H9 (cell line): ENCODE measurements around the gene SYVN1. TPM values are rescaled to one million over a fixed set of nuclear protein-coding genes. Genes with fewer than 3 reads are reported as not detected.

Experiments
- DNase-seq: peaks from one replicate; pipeline ENCODE4 v3.0.0-alpha.2; 2017
- H2AFZ ChIP-seq: one replicate; pipeline ENCODE4 v1.6.1; 2013; ENCODE audit warnings: mild to moderate bottlenecking, low read length, control low read depth, moderate library complexity
- H2AK5ac ChIP-seq: 2 replicates; pipeline ENCODE4 v1.6.1; 2013; ENCODE audit warnings: low read length, control low read depth, mixed read lengths; ENCODE audit not compliant: insufficient read length
- H2BK120ac ChIP-seq: one replicate; pipeline ENCODE4 v1.6.1; 2013; ENCODE audit warnings: low read depth, mild to moderate bottlenecking, low read length, control low read depth, inconsistent platforms; ENCODE audit not compliant: poor library complexity, severe bottlenecking
- H2BK12ac ChIP-seq: 2 replicates; pipeline ENCODE4 v1.6.1; 2013; ENCODE audit warnings: low read length, control low read depth, mixed read lengths, low read depth; ENCODE audit not compliant: insufficient read length
- H2BK15ac ChIP-seq: 2 replicates; pipeline ENCODE4 v1.6.1; 2013; ENCODE audit warnings: low read depth, low read length, control low read depth
- H2BK20ac ChIP-seq: one replicate; pipeline ENCODE4 v1.6.1; 2013; ENCODE audit warnings: low read depth, mild to moderate bottlenecking, low read length, control low read depth, inconsistent platforms; ENCODE audit not compliant: poor library complexity, severe bottlenecking
- H2BK5ac ChIP-seq: 2 replicates; pipeline ENCODE4 v1.6.1; 2013; ENCODE audit warnings: low read length, control low read depth, mixed read lengths; ENCODE audit not compliant: insufficient read length
- H3K14ac ChIP-seq: 2 replicates; pipeline ENCODE4 v1.6.1; 2013; ENCODE audit warnings: low read length, control low read depth; ENCODE audit not compliant: insufficient read depth
- H3K18ac ChIP-seq: 2 replicates; pipeline ENCODE4 v1.6.1; 2013; ENCODE audit warnings: low read depth, mild to moderate bottlenecking, mixed read lengths, low read length, control low read depth; ENCODE audit not compliant: insufficient read length
- H3K23ac ChIP-seq: 2 replicates; pipeline ENCODE4 v1.6.1; 2013; ENCODE audit warnings: low read length, control low read depth, mixed read lengths, low read depth; ENCODE audit not compliant: insufficient read length
- H3K23me2 ChIP-seq: 2 replicates; pipeline ENCODE4 v1.6.1; 2013; ENCODE audit warnings: low read depth, mild to moderate bottlenecking, mixed read lengths, low read length, control low read depth; ENCODE audit not compliant: insufficient read length, poor library complexity, severe bottlenecking
- H3K27ac ChIP-seq: 2 replicates; pipeline ENCODE4 v1.5.1; 2013; ENCODE audit warnings: low read length, control low read depth, mixed read lengths, low read depth; ENCODE audit not compliant: insufficient read length
- H3K27me3 ChIP-seq: 2 replicates; pipeline ENCODE4 v1.6.1; 2013; ENCODE audit warnings: low read length, control low read depth, inconsistent platforms; ENCODE audit not compliant: insufficient read depth
- H3K4ac ChIP-seq: 2 replicates; pipeline ENCODE4 v1.6.1; 2013; ENCODE audit warnings: low read depth, mild to moderate bottlenecking, control low read depth, inconsistent platforms, low read length, moderate library complexity
- H3K4me1 ChIP-seq: 2 replicates; pipeline ENCODE4 v1.6.1; 2013; ENCODE audit warnings: low read length, control low read depth, inconsistent platforms; ENCODE audit not compliant: insufficient read depth
- H3K4me2 ChIP-seq: 2 replicates; pipeline ENCODE4 v1.6.1; 2013; ENCODE audit warnings: low read length, control low read depth, mixed read lengths; ENCODE audit not compliant: insufficient read length, insufficient read depth
- H3K56ac ChIP-seq: 2 replicates; pipeline ENCODE4 v1.6.1; 2013; ENCODE audit warnings: low read depth, mild to moderate bottlenecking, mixed read lengths, low read length, control low read depth; ENCODE audit not compliant: insufficient read length
- H3K79me1 ChIP-seq: 2 replicates; pipeline ENCODE4 v1.6.1; 2013; ENCODE audit warnings: low read depth, mild to moderate bottlenecking, moderate library complexity, low read length, control low read depth, inconsistent platforms; ENCODE audit not compliant: insufficient read depth, poor library complexity, severe bottlenecking
- H3K79me2 ChIP-seq: 2 replicates; pipeline ENCODE4 v1.6.1; 2013; ENCODE audit warnings: low read length, control low read depth, inconsistent platforms; ENCODE audit not compliant: insufficient read depth
- H3K9ac ChIP-seq: 2 replicates; pipeline ENCODE4 v1.6.1; 2013; ENCODE audit warnings: low read length, control low read depth, mixed read lengths; ENCODE audit not compliant: insufficient read length; ENCODE audit errors: extremely low read depth
- H3K9me3 ChIP-seq: one replicate; pipeline ENCODE4 v1.6.1; 2013; ENCODE audit warnings: low read depth, low read length, inconsistent platforms; ENCODE audit not compliant: control insufficient read depth
- H3T11ph ChIP-seq: one replicate; pipeline ENCODE4 v1.6.1; 2013; ENCODE audit warnings: mild to moderate bottlenecking, low read length, control low read depth, inconsistent platforms
- H4K20me1 ChIP-seq: one replicate; pipeline ENCODE4 v1.6.1; 2013; ENCODE audit not compliant: control insufficient read depth, insufficient read length, insufficient read depth
- H4K5ac ChIP-seq: 2 replicates; pipeline ENCODE4 v1.6.1; 2013; ENCODE audit warnings: low read depth, mild to moderate bottlenecking, mixed read lengths, low read length, control low read depth; ENCODE audit not compliant: insufficient read length
- H4K8ac ChIP-seq: replicated peaks from 2 replicates; pipeline ENCODE4 v1.6.1; 2013; ENCODE audit warnings: low read length, control low read depth, mixed read lengths, low read depth; ENCODE audit not compliant: insufficient read length
- H4K91ac ChIP-seq: 2 replicates; pipeline ENCODE4 v1.6.1; 2013; ENCODE audit warnings: low read depth, mild to moderate bottlenecking, moderate library complexity, mixed read lengths, low read length, control low read depth; ENCODE audit not compliant: insufficient read length
- H3K27ac Mint-ChIP-seq, 3 experiments: 2 replicates in 2 of 3; 3 replicates in 1 of 3; pipeline ENCODE4 v1.8.0; 2020 to 2021; ENCODE audit warnings: mixed read lengths in 3 of 3, mild to moderate bottlenecking in 1 of 3, moderate library complexity in 1 of 3
- H3K27me3 Mint-ChIP-seq: 2 replicates; pipeline ENCODE4 v1.8.0; 2021; ENCODE audit warnings: low read depth, mild to moderate bottlenecking, moderate library complexity, mixed read lengths
- H3K36me3 Mint-ChIP-seq, 3 experiments: 2 replicates in 2 of 3; 3 replicates in 1 of 3; pipeline ENCODE4 v1.8.0; 2020 to 2021; ENCODE audit warnings: low read depth in 3 of 3, mixed read lengths in 3 of 3; ENCODE audit not compliant: insufficient read depth in 1 of 3
- H3K4me1 Mint-ChIP-seq, 2 experiments: 2 replicates each; pipeline ENCODE4 v1.8.0; 2020; ENCODE audit warnings: mixed read lengths in 2 of 2
- H3K4me3 Mint-ChIP-seq, 2 experiments: 2 replicates in 1 of 2; 3 replicates in 1 of 2; pipeline ENCODE4 v1.8.0; 2020 to 2021; ENCODE audit warnings: mild to moderate bottlenecking in 2 of 2, mixed read lengths in 2 of 2, moderate library complexity in 1 of 2
- H3K9me3 Mint-ChIP-seq, 2 experiments: 2 replicates in 1 of 2; 3 replicates in 1 of 2; pipeline ENCODE4 v1.8.0; 2020; ENCODE audit warnings: mild to moderate bottlenecking in 2 of 2, mixed read lengths in 2 of 2, moderate library complexity in 1 of 2
- CTCF ChIP-seq: fragments of 200-600 bp; sonication (generic); conservative IDR thresholded peaks from 3 replicates; pipeline ENCODE4 v1.8.0; 2021; ENCODE audit warnings: antibody characterized with exemption, mild to moderate bottlenecking
- WGBS: extraction: QIAGEN DNeasy Blood & Tissue Kit; methylation state at CpG from one replicate; pipeline ENCODE4 v1.1.7; 2013; ENCODE audit warnings: missing lambda C conversion rate, low lambda C conversion rate, mixed read lengths; ENCODE audit not compliant: insufficient read length; ENCODE audit errors: extremely low coverage; 5-methylcytosine and 5-hydroxymethylcytosine counted together
- total RNA-seq: library from RNA; stranded (reverse); gene quantifications from 2 replicates; pipeline ENCODE4 v1.2.1, GENCODE V29; 2021

SYVN1 gene
- total RNA-seq, 1 experiment from 2014 or later = 31.6 TPM

- H3K4me1 Mint-ChIP-seq = peaks cover 11 to 15% of the 10 kb centered on the region in 2 experiments
- no peaks in the 10 kb centered on the region; a peak in 1 of 7 replicates for H3K36me3 Mint-ChIP-seq
- no peak overlapping the region for H3K27ac Mint-ChIP-seq
- Histone ChIP-seq H4K91ac (no peak overlapping the region), H3K79me2 (no peaks in the 10 kb centered on the region), H2BK120ac (no peak overlapping the region), H3K18ac (no peak overlapping the region), H3K9me3 (no peaks in the 10 kb centered on the region), H2AFZ (no peak overlapping the region), H2BK15ac (no peak overlapping the region), H4K8ac (no peak overlapping the region), H3K27ac (no peak overlapping the region), H2BK20ac (no peak overlapping the region), H2BK12ac (no peak overlapping the region), H4K5ac (no peak overlapping the region), H4K20me1 (no peaks in the 10 kb centered on the region), H3K56ac (no peak overlapping the region), H3T11ph (no peak overlapping the region), H2AK5ac (no peak overlapping the region), H3K9ac (no peak overlapping the region), H3K4me2 (no peak overlapping the region), H3K4me1 (no peaks in the 10 kb centered on the region; the same call in 1 of the 2 replicates), H3K27me3 (no peaks in the 10 kb centered on the region), H2BK5ac (no peak overlapping the region), H3K23ac (no peak overlapping the region), H3K4ac (no peak overlapping the region), H3K23me2 (no peaks in the 10 kb centered on the region), H3K14ac (no peak overlapping the region), H3K79me1 (no peaks in the 10 kb centered on the region)
- H3K27me3 Mint-ChIP-seq = no peaks in the 10 kb centered on the region; the same call in 1 of the 2 replicates
- no peaks in the 10 kb centered on the region for H3K9me3 Mint-ChIP-seq
- WGBS = no CpG with 5 or more reads among the region's 10 CpGs
- DNase-seq = no peak
- H3K4me3 Mint-ChIP-seq = no peak overlapping the region
- peak; percentile 27; the same call in 1 of the 3 replicates for TF ChIP-seq CTCF
These were observed 38.3 kb upstream of the SYVN1 start for GRCh38 chr11:65172600-65172999.
